ENCODE measurements around the gene DLG2. TPM values are rescaled to one million over a fixed set of nuclear protein-coding genes. Genes with fewer than 3 reads are reported as not detected.

Gene DLG2
- total RNA-seq, 1 experiment from 2014 or later = 17.5 TPM

DNA sequence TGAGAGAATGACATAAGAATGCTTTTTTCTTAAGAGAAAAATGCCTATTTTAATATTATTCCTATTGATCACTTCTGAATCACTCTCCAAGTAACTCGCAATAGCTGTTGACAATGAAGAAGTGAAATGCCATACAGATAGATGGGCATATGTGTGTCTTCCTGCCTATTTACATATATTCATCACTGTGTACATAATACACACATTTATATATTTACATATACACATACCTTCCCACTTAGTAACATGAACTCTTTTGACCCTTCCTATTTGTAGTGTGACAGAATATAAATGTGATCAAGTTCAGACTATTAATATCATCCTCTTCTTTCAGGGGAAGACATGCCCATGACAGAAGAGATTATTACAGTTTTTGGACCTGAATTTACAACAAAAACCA, 756.7 kb downstream of the DLG2 start:
- no peaks in the 10 kb centered on the region for H3K9me3 Mint-ChIP-seq
- ChIA-PET POLR2A (no interaction called here), CTCF (interaction anchor here (0.6 kb wide), 1 partner anchor 376 kb away, joined by 3 read pairs; no protein-coding TSS in a partner anchor)
- no peak for DNase-seq (ENCODE audit: low spot score)
- H3K4me3 Mint-ChIP-seq = no peak overlapping the region
- no peak for ATAC-seq
- no peaks in the 10 kb centered on the region for H3K36me3 Mint-ChIP-seq
- H3K27ac Mint-ChIP-seq = no peak overlapping the region
- peaks cover 14% of the 10 kb centered on the region for H3K4me1 Mint-ChIP-seq
- no peaks in the 10 kb centered on the region for H3K27me3 Mint-ChIP-seq (ENCODE audit: low read depth)
- TF ChIP-seq, protein P1, sequence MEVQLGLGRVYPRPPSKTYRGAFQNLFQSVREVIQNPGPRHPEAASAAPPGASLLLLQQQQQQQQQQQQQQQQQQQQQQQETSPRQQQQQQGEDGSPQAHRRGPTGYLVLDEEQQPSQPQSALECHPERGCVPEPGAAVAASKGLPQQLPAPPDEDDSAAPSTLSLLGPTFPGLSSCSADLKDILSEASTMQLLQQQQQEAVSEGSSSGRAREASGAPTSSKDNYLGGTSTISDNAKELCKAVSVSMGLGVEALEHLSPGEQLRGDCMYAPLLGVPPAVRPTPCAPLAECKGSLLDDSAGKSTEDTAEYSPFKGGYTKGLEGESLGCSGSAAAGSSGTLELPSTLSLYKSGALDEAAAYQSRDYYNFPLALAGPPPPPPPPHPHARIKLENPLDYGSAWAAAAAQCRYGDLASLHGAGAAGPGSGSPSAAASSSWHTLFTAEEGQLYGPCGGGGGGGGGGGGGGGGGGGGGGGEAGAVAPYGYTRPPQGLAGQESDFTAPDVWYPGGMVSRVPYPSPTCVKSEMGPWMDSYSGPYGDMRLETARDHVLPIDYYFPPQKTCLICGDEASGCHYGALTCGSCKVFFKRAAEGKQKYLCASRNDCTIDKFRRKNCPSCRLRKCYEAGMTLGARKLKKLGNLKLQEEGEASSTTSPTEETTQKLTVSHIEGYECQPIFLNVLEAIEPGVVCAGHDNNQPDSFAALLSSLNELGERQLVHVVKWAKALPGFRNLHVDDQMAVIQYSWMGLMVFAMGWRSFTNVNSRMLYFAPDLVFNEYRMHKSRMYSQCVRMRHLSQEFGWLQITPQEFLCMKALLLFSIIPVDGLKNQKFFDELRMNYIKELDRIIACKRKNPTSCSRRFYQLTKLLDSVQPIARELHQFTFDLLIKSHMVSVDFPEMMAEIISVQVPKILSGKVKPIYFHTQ (CRISPR knock-in tag; IDR thresholded peaks at IDR 0.05) = no peak
- TF ChIP-seq, protein P2, sequence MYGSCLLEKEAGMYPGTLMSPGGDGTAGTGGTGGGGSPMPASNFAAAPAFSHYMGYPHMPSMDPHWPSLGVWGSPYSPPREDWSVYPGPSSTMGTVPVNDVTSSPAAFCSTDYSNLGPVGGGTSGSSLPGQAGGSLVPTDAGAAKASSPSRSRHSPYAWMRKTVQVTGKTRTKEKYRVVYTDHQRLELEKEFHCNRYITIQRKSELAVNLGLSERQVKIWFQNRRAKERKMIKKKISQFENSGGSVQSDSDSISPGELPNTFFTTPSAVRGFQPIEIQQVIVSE (CRISPR knock-in tag; IDR thresholded peaks at IDR 0.05; ENCODE audit: borderline replicate concordance) = no peak
- TF ChIP-seq RORB (CRISPR knock-in tag; IDR thresholded peaks at IDR 0.05) (no peak), JUN (CRISPR knock-in tag; IDR thresholded peaks at IDR 0.05) (no peak), EMX1 (CRISPR knock-in tag; IDR thresholded peaks at IDR 0.05) (no peak), NR2C2 (CRISPR knock-in tag; IDR thresholded peaks at IDR 0.05) (no peak), OVOL2 (CRISPR knock-in tag; IDR thresholded peaks at IDR 0.05; ENCODE audit: borderline replicate concordance) (no peak), NFYB (CRISPR knock-in tag; conservative IDR thresholded peaks at IDR 0.05; ENCODE audit: low read depth) (no peak), GABPB1 (CRISPR knock-in tag; IDR thresholded peaks at IDR 0.05) (no peak), MXD4 (CRISPR knock-in tag; IDR thresholded peaks at IDR 0.05; ENCODE audit: borderline replicate concordance) (no peak), ATF1 (CRISPR knock-in tag; IDR thresholded peaks at IDR 0.05) (no peak)
- TF ChIP-seq, protein P3, sequence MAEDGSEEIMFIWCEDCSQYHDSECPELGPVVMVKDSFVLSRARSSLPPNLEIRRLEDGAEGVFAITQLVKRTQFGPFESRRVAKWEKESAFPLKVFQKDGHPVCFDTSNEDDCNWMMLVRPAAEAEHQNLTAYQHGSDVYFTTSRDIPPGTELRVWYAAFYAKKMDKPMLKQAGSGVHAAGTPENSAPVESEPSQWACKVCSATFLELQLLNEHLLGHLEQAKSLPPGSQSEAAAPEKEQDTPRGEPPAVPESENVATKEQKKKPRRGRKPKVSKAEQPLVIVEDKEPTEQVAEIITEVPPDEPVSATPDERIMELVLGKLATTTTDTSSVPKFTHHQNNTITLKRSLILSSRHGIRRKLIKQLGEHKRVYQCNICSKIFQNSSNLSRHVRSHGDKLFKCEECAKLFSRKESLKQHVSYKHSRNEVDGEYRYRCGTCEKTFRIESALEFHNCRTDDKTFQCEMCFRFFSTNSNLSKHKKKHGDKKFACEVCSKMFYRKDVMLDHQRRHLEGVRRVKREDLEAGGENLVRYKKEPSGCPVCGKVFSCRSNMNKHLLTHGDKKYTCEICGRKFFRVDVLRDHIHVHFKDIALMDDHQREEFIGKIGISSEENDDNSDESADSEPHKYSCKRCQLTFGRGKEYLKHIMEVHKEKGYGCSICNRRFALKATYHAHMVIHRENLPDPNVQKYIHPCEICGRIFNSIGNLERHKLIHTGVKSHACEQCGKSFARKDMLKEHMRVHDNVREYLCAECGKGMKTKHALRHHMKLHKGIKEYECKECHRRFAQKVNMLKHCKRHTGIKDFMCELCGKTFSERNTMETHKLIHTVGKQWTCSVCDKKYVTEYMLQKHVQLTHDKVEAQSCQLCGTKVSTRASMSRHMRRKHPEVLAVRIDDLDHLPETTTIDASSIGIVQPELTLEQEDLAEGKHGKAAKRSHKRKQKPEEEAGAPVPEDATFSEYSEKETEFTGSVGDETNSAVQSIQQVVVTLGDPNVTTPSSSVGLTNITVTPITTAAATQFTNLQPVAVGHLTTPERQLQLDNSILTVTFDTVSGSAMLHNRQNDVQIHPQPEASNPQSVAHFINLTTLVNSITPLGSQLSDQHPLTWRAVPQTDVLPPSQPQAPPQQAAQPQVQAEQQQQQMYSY (CRISPR knock-in tag; IDR thresholded peaks at IDR 0.05) = no peak
- TF ChIP-seq, protein P4, sequence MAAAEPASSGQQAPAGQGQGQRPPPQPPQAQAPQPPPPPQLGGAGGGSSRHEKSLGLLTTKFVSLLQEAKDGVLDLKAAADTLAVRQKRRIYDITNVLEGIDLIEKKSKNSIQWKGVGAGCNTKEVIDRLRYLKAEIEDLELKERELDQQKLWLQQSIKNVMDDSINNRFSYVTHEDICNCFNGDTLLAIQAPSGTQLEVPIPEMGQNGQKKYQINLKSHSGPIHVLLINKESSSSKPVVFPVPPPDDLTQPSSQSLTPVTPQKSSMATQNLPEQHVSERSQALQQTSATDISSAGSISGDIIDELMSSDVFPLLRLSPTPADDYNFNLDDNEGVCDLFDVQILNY (CRISPR knock-in tag; IDR thresholded peaks at IDR 0.05) = no peak
- TF ChIP-seq, protein P5, sequence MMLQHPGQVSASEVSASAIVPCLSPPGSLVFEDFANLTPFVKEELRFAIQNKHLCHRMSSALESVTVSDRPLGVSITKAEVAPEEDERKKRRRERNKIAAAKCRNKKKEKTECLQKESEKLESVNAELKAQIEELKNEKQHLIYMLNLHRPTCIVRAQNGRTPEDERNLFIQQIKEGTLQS (CRISPR knock-in tag; conservative IDR thresholded peaks at IDR 0.05) = no peak
- TF ChIP-seq, protein P6, sequence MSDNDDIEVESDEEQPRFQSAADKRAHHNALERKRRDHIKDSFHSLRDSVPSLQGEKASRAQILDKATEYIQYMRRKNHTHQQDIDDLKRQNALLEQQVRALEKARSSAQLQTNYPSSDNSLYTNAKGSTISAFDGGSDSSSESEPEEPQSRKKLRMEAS (CRISPR knock-in tag; IDR thresholded peaks at IDR 0.05) = no peak
- TF ChIP-seq, protein P7, sequence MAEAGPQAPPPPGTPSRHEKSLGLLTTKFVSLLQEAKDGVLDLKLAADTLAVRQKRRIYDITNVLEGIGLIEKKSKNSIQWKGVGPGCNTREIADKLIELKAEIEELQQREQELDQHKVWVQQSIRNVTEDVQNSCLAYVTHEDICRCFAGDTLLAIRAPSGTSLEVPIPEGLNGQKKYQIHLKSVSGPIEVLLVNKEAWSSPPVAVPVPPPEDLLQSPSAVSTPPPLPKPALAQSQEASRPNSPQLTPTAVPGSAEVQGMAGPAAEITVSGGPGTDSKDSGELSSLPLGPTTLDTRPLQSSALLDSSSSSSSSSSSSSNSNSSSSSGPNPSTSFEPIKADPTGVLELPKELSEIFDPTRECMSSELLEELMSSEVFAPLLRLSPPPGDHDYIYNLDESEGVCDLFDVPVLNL (CRISPR knock-in tag; IDR thresholded peaks at IDR 0.05; ENCODE audit: borderline replicate concordance, low read depth) = no peak
- TF ChIP-seq, protein P8, sequence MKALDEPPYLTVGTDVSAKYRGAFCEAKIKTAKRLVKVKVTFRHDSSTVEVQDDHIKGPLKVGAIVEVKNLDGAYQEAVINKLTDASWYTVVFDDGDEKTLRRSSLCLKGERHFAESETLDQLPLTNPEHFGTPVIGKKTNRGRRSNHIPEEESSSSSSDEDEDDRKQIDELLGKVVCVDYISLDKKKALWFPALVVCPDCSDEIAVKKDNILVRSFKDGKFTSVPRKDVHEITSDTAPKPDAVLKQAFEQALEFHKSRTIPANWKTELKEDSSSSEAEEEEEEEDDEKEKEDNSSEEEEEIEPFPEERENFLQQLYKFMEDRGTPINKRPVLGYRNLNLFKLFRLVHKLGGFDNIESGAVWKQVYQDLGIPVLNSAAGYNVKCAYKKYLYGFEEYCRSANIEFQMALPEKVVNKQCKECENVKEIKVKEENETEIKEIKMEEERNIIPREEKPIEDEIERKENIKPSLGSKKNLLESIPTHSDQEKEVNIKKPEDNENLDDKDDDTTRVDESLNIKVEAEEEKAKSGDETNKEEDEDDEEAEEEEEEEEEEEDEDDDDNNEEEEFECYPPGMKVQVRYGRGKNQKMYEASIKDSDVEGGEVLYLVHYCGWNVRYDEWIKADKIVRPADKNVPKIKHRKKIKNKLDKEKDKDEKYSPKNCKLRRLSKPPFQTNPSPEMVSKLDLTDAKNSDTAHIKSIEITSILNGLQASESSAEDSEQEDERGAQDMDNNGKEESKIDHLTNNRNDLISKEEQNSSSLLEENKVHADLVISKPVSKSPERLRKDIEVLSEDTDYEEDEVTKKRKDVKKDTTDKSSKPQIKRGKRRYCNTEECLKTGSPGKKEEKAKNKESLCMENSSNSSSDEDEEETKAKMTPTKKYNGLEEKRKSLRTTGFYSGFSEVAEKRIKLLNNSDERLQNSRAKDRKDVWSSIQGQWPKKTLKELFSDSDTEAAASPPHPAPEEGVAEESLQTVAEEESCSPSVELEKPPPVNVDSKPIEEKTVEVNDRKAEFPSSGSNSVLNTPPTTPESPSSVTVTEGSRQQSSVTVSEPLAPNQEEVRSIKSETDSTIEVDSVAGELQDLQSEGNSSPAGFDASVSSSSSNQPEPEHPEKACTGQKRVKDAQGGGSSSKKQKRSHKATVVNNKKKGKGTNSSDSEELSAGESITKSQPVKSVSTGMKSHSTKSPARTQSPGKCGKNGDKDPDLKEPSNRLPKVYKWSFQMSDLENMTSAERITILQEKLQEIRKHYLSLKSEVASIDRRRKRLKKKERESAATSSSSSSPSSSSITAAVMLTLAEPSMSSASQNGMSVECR (CRISPR knock-in tag; IDR thresholded peaks at IDR 0.05; ENCODE audit: borderline replicate concordance) = no peak
- TF ChIP-seq, protein P9, sequence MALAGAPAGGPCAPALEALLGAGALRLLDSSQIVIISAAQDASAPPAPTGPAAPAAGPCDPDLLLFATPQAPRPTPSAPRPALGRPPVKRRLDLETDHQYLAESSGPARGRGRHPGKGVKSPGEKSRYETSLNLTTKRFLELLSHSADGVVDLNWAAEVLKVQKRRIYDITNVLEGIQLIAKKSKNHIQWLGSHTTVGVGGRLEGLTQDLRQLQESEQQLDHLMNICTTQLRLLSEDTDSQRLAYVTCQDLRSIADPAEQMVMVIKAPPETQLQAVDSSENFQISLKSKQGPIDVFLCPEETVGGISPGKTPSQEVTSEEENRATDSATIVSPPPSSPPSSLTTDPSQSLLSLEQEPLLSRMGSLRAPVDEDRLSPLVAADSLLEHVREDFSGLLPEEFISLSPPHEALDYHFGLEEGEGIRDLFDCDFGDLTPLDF (CRISPR knock-in tag; IDR thresholded peaks at IDR 0.05) = no peak

Measured in WTC11 (cell line).